GM12865 (cell line): ENCODE data around the gene AMOTL1.

Experiments used
- DNase-seq: peaks from one replicate; pipeline ENCODE4 v3.0.0; 2010; ENCODE audit warnings: low read depth
- H3K4me3 ChIP-seq: 2 replicates; pipeline ENCODE4 v1.5.1; 2011; ENCODE audit warnings: mild to moderate bottlenecking, low read depth, low read length, control low read depth
- CTCF ChIP-seq: IDR thresholded peaks from 2 replicates; pipeline ENCODE4 v1.5.1; 2011; ENCODE audit warnings: low read length, control low read depth, low read depth, inconsistent platforms; ENCODE audit not compliant: insufficient read depth; ENCODE audit errors: missing control alignments

Gene AMOTL1

GRCh38 chr11:94857337-94857736 is 89.2 kb downstream of the AMOTL1 start:
- no peak overlapping the region for H3K4me3 ChIP-seq
- no peak for TF ChIP-seq CTCF
- no peak for DNase-seq

DNA sequence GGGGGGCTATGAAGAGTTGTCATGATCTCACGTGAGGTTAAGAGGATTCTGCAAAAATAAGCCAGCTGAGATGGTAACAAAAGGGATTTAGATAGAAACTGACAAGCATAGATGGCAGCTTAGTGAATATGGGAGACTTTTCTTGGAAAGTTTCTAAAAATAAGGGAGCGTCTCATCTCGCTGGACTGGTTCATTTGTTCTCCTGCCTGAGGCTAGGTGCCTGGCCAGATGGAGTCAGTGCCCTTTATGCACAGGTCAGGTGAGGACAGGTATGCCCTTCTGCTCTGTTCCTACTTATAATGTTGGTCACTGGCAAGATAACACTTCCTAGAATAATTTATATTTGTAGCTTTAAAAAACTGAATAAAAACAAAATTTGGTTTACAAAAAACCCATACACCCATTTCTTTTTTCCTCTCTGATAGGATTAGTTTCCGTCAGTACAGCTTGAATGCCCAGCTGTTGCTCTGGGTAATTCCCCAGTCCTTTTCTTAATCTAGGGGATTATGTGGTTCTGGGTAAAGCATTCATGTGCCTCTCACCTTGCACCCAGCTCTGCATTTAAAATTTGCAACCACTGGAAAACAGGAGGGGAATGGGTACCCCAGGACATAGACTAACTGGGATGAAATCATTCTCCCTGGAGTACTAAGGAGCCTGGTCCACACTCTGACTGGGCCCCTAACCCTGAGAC is 90.0 kb downstream of the AMOTL1 start:
- no peak for TF ChIP-seq CTCF
- DNase-seq = no peak
- H3K4me3 ChIP-seq = no peak overlapping the region

- no peak for TF ChIP-seq CTCF
- DNase-seq = no peak
Observed at GRCh38 chr11:94860333-94860732, 92.2 kb downstream of the AMOTL1 start.

DNA sequence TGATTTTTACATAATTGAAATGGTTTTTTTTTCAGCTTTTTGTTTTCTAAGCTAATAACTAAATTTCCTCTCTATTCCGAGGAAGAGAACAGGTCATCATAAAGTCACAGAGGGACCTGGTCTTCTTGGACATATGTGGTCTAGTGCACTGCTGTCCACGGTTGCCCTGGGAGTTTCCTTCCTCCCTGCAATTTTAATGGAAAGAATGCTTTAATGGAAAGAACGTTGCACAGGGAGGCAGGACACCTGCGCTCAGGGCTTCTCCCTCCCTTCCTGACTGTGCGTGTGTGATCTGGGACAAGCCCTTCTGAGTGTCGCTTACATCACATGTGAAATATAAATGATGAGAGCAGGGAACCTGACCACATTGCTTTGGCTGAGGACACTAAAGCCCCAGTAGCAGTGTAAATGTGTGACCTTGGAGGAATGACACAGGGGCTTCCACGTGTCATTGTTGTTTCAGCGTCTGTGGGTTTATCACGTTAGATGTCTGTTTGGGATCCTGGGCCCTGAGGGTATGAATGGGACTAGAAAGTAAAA is 93.2 kb downstream of the AMOTL1 start:
- H3K4me3 ChIP-seq = no peak overlapping the region
- DNase-seq = no peak
- no peak for TF ChIP-seq CTCF

More at GRCh38 chr11:94860333-94860732, 92.2 kb downstream of the AMOTL1 start:
- H3K4me3 ChIP-seq = no peak overlapping the region

- H3K4me3 ChIP-seq = no peak overlapping the region
- TF ChIP-seq CTCF = no peak
- DNase-seq = no peak
Observed at GRCh38 chr11:94862926-94863880, 95.0 kb downstream of the AMOTL1 start.

- DNase-seq = no peak
- no peak overlapping the region for H3K4me3 ChIP-seq
- TF ChIP-seq CTCF = no peak
Observed at GRCh38 chr11:94864506-94865045, 96.4 kb downstream of the AMOTL1 start.
